Endothelial cell of umbilical vein (primary cell): ENCODE results near the gene ARHGDIA.

ENCODE experiments used
- EZH2 ChIP-seq: IDR thresholded peaks from 2 replicates; pipeline ENCODE4 v1.6.1; 2012; ENCODE audit warnings: borderline replicate concordance, low read depth, mild to moderate bottlenecking, moderate library complexity, low read length, inconsistent platforms; ENCODE audit not compliant: severe bottlenecking
- MYC ChIP-seq: IDR thresholded peaks from one replicate; pipeline ENCODE4 v1.6.1; 2011; ENCODE audit warnings: mild to moderate bottlenecking, low read depth, low read length
- POLR2A ChIP-seq: IDR thresholded peaks from 2 replicates; pipeline ENCODE4 v1.6.1; 2012; ENCODE audit warnings: low read depth, mild to moderate bottlenecking, control low read depth, low read length
- POLR2AphosphoS5 ChIP-seq: IDR thresholded peaks from 2 replicates; pipeline ENCODE4 v1.6.1; 2012; ENCODE audit warnings: low read depth, mild to moderate bottlenecking, control low read depth, low read length, moderate library complexity; ENCODE audit not compliant: insufficient read depth
- TF ChIP-seq, protein P1 (sequence below), 2 donors: IDR thresholded peaks; 1 replicate in 1 of 2; 2 replicates in 1 of 2; pipeline ENCODE4 v1.5.1; 2011; ENCODE audit warnings: low read length in 2 of 2, mild to moderate bottlenecking in 2 of 2, moderate library complexity in 2 of 2, control low read depth in 1 of 2, inconsistent platforms in 1 of 2, low read depth in 1 of 2; ENCODE audit not compliant: insufficient read depth in 1 of 2; ENCODE audit errors: extremely low read depth in 1 of 2

DNA sequence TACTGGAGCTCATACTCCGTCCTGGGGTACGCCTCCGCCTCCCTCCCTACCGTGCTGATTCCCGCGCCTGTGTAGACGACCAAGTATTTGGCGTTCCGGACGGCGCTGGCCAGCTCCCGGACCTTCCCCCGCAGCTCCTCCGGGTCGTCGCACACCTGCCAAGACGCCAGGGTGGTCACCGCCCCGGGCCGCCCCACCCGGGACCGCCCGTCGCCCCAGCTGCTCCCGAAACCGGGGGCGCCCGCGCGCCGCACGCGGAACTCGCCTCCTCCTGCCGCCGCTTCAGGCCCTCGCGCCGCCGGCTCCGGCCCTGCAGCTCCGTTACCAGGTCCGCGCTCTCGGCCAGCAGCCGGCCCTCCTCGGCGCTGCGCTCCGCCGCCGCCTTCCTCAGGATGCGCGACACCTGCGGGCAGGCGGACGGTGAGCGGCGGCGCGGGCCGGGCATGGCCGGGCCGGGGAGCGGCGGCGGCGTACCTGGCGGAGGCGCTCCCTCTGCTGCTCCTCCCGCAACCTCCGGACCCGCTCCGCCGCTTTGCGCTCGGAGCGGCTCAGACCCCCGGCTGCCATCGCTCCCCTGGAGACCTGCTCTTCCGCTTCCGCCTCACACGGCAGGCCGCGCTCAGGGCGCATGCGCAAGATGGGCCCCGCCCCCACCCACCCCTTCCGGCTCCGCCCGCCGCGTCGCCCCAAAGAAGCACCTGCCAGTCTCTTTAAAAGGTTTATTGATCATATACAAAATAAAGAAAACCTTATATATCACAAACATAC lies 46.6 kb upstream of the ARHGDIA start, which contains the start of gene SIRT7:
- TF ChIP-seq EZH2 (no peak), MYC (no peak), POLR2AphosphoS5 (peak; percentile 58), POLR2A (peak; percentile 54)
- TF ChIP-seq, protein P1, sequence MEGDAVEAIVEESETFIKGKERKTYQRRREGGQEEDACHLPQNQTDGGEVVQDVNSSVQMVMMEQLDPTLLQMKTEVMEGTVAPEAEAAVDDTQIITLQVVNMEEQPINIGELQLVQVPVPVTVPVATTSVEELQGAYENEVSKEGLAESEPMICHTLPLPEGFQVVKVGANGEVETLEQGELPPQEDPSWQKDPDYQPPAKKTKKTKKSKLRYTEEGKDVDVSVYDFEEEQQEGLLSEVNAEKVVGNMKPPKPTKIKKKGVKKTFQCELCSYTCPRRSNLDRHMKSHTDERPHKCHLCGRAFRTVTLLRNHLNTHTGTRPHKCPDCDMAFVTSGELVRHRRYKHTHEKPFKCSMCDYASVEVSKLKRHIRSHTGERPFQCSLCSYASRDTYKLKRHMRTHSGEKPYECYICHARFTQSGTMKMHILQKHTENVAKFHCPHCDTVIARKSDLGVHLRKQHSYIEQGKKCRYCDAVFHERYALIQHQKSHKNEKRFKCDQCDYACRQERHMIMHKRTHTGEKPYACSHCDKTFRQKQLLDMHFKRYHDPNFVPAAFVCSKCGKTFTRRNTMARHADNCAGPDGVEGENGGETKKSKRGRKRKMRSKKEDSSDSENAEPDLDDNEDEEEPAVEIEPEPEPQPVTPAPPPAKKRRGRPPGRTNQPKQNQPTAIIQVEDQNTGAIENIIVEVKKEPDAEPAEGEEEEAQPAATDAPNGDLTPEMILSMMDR (IDR thresholded peaks at IDR 0.05; ENCODE audit: extremely low read depth in 1 of 2, insufficient read depth in 1 of 2, low read depth in 1 of 2, low read length in 2 of 2): no peak
